GM12878 (cell line): ENCODE measurements around the gene ABCC4. TPM values are rescaled to one million over a fixed set of nuclear protein-coding genes. Genes with fewer than 3 reads are reported as not detected.

Experiments
- ATAC-seq: fragments of 200-7000 bp; cut with Tn5 transposase; 3 replicates; pipeline ENCODE4 v1.9.1; 2020; ENCODE audit warnings: mild to moderate bottlenecking, moderate library complexity
- BruUV-seq: library from RNA; stranded (reverse); fragments of 400-500 nt; replicated peaks from 2 replicates; lab custom pipeline; 2021; lab: Mats Ljungman, UMichigan
- CTCF ChIA-PET: fragments of 300-600 bp; sonication (Branson Sonifier 250); formaldehyde crosslinking; extraction: SDS; loops from one replicate; lab custom pipeline; 2021; ENCODE audit warnings: inconsistent platforms; lab: Yijun Ruan, JAX
- POLR2A ChIA-PET: fragments of 350-600 bp; formaldehyde crosslinking; extraction: SDS; loops from one replicate; lab custom pipeline; 2021; ENCODE audit warnings: inconsistent platforms; lab: Charles Lee
- RAD21 ChIA-PET: fragments of 300-600 bp; sonication (Branson Sonifier 250); formaldehyde crosslinking; loops from one replicate; lab custom pipeline; 2023; ENCODE audit warnings: antibody characterized with exemption; ENCODE audit not compliant: unreplicated experiment; lab: Charles Lee
- SMC1A ChIA-PET: fragments of 300-600 bp; sonication (Branson Sonifier 250); formaldehyde crosslinking; loops from one replicate; lab custom pipeline; 2023; ENCODE audit not compliant: unreplicated experiment, uncharacterized antibody; lab: Charles Lee
- DNase-seq: peaks from one replicate; pipeline ENCODE4 v3.0.0-alpha.2; 2011; ENCODE audit warnings: low read depth, low spot score
- FAIRE-seq: peaks from 3 replicates; lab custom pipeline; 2011; peaks lifted over from hg19 to GRCh38; lab: Jason Lieb, UNC
- H2AFZ ChIP-seq: 2 replicates; pipeline ENCODE4 v1.6.0; 2011; ENCODE audit warnings: low read depth, low read length, control low read depth; ENCODE audit not compliant: control insufficient read depth
- H3K27ac ChIP-seq: 2 replicates; pipeline ENCODE4 v1.5.1; 2011; ENCODE audit warnings: control low read depth; ENCODE audit not compliant: control insufficient read depth, insufficient read depth
- H3K27me3 ChIP-seq, 2 experiments: replicated peaks in 1 of 2; 2 replicates each; pipeline versions ENCODE4 v1.6.0 to v1.6.1; 2011; ENCODE audit warnings: low read length in 1 of 2; ENCODE audit not compliant: control insufficient read depth in 2 of 2, insufficient read depth in 2 of 2
- H3K36me3 ChIP-seq, 2 experiments: 2 replicates each; pipeline ENCODE4 v1.5.1; 2011; ENCODE audit warnings: low read length in 1 of 2; ENCODE audit not compliant: control insufficient read depth in 2 of 2, insufficient read depth in 2 of 2
- H3K4me1 ChIP-seq: 2 replicates; pipeline ENCODE4 v1.6.1; 2011; ENCODE audit warnings: mild to moderate bottlenecking, low read length, moderate library complexity, mixed read lengths; ENCODE audit not compliant: control insufficient read depth, insufficient read depth
- H3K4me2 ChIP-seq: 2 replicates; pipeline ENCODE4 v1.6.0; 2011; ENCODE audit warnings: control low read depth; ENCODE audit not compliant: control insufficient read depth, insufficient read depth
- H3K4me3 ChIP-seq: fragments of 200-600 bp; sonication (generic); 2 replicates; pipeline ENCODE4 v1.5.1; 2016
- H3K79me2 ChIP-seq: 2 replicates; pipeline ENCODE4 v1.6.0; 2011; ENCODE audit warnings: low read length; ENCODE audit not compliant: control insufficient read depth, insufficient read depth
- H3K9ac ChIP-seq: 2 replicates; pipeline ENCODE4 v1.8.0; 2011; ENCODE audit warnings: low read length, control low read depth, mixed read lengths; ENCODE audit not compliant: control insufficient read depth, insufficient read depth
- H3K9me3 ChIP-seq: replicated peaks from 3 replicates; pipeline ENCODE4 v1.5.1; 2011; ENCODE audit warnings: mild to moderate bottlenecking, low read length; ENCODE audit not compliant: control insufficient read depth, insufficient read depth
- H4K20me1 ChIP-seq: 2 replicates; pipeline ENCODE4 v1.6.0; 2011; ENCODE audit not compliant: control insufficient read depth, insufficient read depth
- E2F4 ChIP-seq: IDR thresholded peaks from 2 replicates; pipeline ENCODE4 v1.6.1; 2012; ENCODE audit warnings: low read depth, low read length, improper control_type of control experiment
- E2F8 ChIP-seq: fragments of 450-650 bp; IDR thresholded peaks from 2 replicates; pipeline ENCODE4 v1.6.1; 2018; ENCODE audit warnings: mild to moderate bottlenecking, low read depth, moderate library complexity; ENCODE audit not compliant: partially characterized antibody
- ESRRA ChIP-seq: IDR thresholded peaks from 2 replicates; pipeline ENCODE4 v1.6.1; 2012; ENCODE audit warnings: mild to moderate bottlenecking, low read length, improper control_type of control experiment
- MAX ChIP-seq: IDR thresholded peaks from 2 replicates; pipeline ENCODE4 v1.6.1; 2012; ENCODE audit warnings: low read depth, low read length, improper control_type of control experiment
- PML ChIP-seq: IDR thresholded peaks from 2 replicates; pipeline ENCODE4 v1.6.1; 2012; ENCODE audit warnings: low read length, inconsistent platforms
- RCOR1 ChIP-seq: conservative IDR thresholded peaks from 2 replicates; pipeline ENCODE4 v1.6.1; 2012; ENCODE audit warnings: low read depth, low read length, improper control_type of control experiment
- SP1 ChIP-seq: IDR thresholded peaks from one replicate; pipeline ENCODE4 v1.6.1; 2011; ENCODE audit warnings: low read depth, low read length
- TARDBP ChIP-seq: IDR thresholded peaks from 2 replicates; pipeline ENCODE4 v1.6.1; 2016; ENCODE audit warnings: borderline replicate concordance
- USF2 ChIP-seq: IDR thresholded peaks from 2 replicates; pipeline ENCODE4 v1.6.1; 2011; ENCODE audit warnings: low read depth, low read length, improper control_type of control experiment, borderline replicate concordance
- WGBS: methylation state at CpG from one replicate; pipeline ENCODE4 v1.1.6; 2016; ENCODE audit warnings: low lambda C conversion rate; ENCODE audit not compliant: insufficient replicate concordance, insufficient coverage; ENCODE audit errors: missing lambda C conversion rate; 5-methylcytosine and 5-hydroxymethylcytosine counted together
- in situ Hi-C: fragments of 300-500 bp; cut with MboI; formaldehyde crosslinking; loops from 9 replicates; pipeline ENCODE4 v1.14.3; 2018; ENCODE audit warnings: mixed read lengths
- intact Hi-C: fragments of 100-400 bp; cut with micrococcal nuclease; formaldehyde crosslinking; loops from one replicate; pipeline ENCODE4 v1.14.2; 2022; ENCODE audit not compliant: unreplicated experiment
- polyA plus RNA-seq, 11 experiments: library from polyadenylated mRNA; depleted of rRNA in 4 of 11; unstranded in 6 of 11; stranded (reverse) in 5 of 11; fragments of >200 nt; fragmentation: Nextera tagmentation in 4 of 11; fragmentation: Illumina TruSeq in 1 of 11; extraction: Ambion mirVana in 4 of 11; extraction: Trizol in 1 of 11; gene quantifications; 1 replicate in 1 of 11; 2 replicates in 10 of 11; pipeline versions ENCODE4 v1.2.1 to v1.2.3, GENCODE V29; 2011 to 2016; ENCODE audit warnings: inconsistent platforms in 2 of 11, missing spikeins in 2 of 11, low read depth in 1 of 11
- total RNA-seq, 4 experiments: library from RNA; depleted of rRNA in 3 of 4; stranded (reverse); fragments of >200 nt in 3 of 4; fragmentation: Illumina TruSeq in 1 of 4; extraction: Trizol in 1 of 4; gene quantifications; 2 replicates each; pipeline versions ENCODE4 v1.2.1 to v1.2.3, GENCODE V29; 2013 to 2021

ABCC4 gene
- total and polyA plus RNA-seq, 10 of the 15 experiments (the other 5 are each of a cell fraction or from before 2014, with no cell fraction given) = 7.2 to 44.4 (median 24.1) TPM

GRCh38 chr13:95083066-95083465 lies 218.2 kb downstream of the ABCC4 start:
- ATAC-seq = no peak
- Histone ChIP-seq H3K4me3 (no peak overlapping the region), H3K9me3 (no peaks in the 10 kb centered on the region), H2AFZ (no peak overlapping the region), H3K27me3 (no peaks in the 10 kb centered on the region), H3K4me1 (no peaks in the 10 kb centered on the region), H3K79me2 (no peaks in the 10 kb centered on the region), H3K9ac (no peak overlapping the region), H3K36me3 (peaks cover 0 to 9% of the 10 kb centered on the region in 2 experiments), H3K27ac (no peak overlapping the region), H4K20me1 (no peaks in the 10 kb centered on the region), H3K4me2 (no peak overlapping the region)
- no peak for DNase-seq
- 85% methylated on average over 7 of the region's 7 CpGs for WGBS
- intact Hi-C loops (no loop called here), in situ Hi-C loops (no loop called here)
- no TSS peak for BruUV-seq
- POLR2A ChIA-PET = no interaction called here
- no peak for TF ChIP-seq SP1
- TF ChIP-seq ESRRA = no peak
- TF ChIP-seq E2F4 = no peak
- FAIRE-seq = no peak
- CTCF ChIA-PET = no interaction called here
- SMC1A ChIA-PET = no interaction called here
- RAD21 ChIA-PET = no interaction called here

GRCh38 chr13:95075506-95075905 lies 225.7 kb downstream of the ABCC4 start:
- Histone ChIP-seq H3K9ac (no peak overlapping the region), H4K20me1 (no peaks in the 10 kb centered on the region), H2AFZ (no peak overlapping the region), H3K27me3 (no peaks in the 10 kb centered on the region), H3K36me3 (peaks cover 0 to 15% of the 10 kb centered on the region in 2 experiments; a peak in 3 of 4 replicates), H3K4me1 (no peaks in the 10 kb centered on the region), H3K9me3 (no peaks in the 10 kb centered on the region), H3K4me2 (no peak overlapping the region), H3K79me2 (no peaks in the 10 kb centered on the region), H3K4me3 (no peak overlapping the region), H3K27ac (no peak overlapping the region)
- FAIRE-seq (no peak), DNase-seq (no peak), ATAC-seq (no peak)
- WGBS = 78% methylated on average over 5 of the region's 5 CpGs
- intact Hi-C loops (no loop called here), in situ Hi-C loops (no loop called here)
- POLR2A ChIA-PET = no interaction called here
- SMC1A ChIA-PET = interaction anchor here (1.0 kb wide), 1 partner anchor 133 kb away, joined by 3 read pairs; no protein-coding TSS in a partner anchor
- RAD21 ChIA-PET = no interaction called here
- CTCF ChIA-PET = interaction anchor here (0.7 kb wide), 1 partner anchor 318 kb away, joined by 3 read pairs; no protein-coding TSS in a partner anchor
- BruUV-seq = no TSS peak
- TF ChIP-seq TARDBP (no peak), PML (no peak), RCOR1 (no peak), E2F8 (no peak), USF2 (no peak), MAX (no peak)
